ENCODE data around the gene GHDC.
"Not testable (repeated sequence)": the region's sequence is repeated elsewhere in the genome, so short reads cannot be mapped to it uniquely, and the experiment has no call there.

The GHDC gene

DNA sequence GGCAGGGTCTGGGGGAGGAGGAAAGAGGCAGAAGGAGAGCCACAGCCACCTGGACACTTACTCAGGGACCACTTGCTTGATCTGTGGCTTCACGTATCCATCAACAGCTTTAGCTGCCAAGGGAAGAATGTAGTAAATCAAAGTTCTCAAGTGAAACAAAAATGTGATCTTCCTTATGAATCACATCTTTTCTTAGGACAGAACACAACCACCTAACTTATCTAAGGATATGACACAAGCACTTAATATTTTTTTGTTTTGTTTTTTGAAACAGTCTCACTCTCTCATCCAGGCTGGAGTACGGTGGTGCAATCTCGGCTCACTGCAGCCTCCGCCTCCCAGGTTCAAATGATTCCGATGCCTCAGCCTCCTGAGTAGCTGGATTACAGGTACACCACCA lies 8.4 kb upstream of the GHDC start:
- no peak for DNase-seq

DNA sequence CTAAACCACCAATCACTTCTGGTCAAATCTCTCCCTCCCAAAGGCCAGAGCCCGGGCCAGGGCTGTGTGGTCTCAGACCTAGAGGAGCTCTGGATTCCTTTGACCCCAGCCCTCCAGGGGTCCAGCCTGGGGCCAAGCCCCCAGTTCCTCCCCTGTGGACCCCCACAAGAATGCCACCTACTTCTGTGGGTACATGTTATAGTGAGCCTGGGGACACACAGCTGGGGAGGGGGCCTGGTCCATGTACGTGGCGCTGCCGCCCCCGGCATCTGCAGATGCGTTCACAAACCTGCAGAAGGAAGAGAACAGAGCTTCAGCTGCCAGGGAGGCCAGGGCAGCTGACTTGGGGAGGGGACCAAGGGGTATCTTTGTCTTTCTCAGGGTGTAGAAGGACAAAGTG lies 7.9 kb upstream of the GHDC start:
- no peak for DNase-seq

GRCh38 chr17:42201458-42201772 lies 7.1 kb upstream of the GHDC start:
- no peak for DNase-seq

DNA sequence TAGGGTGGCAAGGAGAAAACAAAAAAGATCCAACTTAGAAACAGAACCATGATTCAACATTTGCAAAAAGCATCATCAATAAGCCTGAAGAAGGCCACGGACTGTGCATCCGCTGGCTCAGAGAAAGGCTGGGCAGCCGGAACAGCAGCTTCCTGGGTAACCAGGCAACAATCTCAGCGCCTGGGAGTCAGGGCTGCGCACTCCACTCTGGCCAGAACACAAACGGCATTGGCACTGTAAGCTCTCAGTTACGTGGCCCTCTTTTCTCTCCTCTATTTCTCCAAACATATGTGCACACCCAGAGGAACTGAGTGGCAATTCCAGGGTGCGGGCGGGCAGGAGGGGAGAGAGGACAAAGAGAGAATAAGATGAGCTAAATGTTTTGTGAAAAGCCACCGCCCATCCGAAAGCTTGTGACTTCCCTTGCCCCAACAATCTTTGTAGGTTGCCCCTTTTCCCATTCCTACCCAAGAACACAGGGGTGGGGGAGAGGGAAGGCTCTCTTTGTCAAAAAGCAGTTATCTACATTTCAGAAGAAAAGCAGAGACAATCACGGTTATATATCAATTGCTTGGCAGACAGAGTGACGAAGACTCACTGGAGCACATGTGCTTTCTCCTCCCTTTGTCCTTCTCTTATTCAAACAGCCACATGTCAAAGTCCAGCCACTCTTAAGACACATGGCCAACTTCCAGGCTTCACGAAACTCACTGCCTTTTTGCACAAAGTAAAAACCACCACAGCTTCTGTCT lies 6.6 kb upstream of the GHDC start:
- DNase-seq, result no peak

DNA sequence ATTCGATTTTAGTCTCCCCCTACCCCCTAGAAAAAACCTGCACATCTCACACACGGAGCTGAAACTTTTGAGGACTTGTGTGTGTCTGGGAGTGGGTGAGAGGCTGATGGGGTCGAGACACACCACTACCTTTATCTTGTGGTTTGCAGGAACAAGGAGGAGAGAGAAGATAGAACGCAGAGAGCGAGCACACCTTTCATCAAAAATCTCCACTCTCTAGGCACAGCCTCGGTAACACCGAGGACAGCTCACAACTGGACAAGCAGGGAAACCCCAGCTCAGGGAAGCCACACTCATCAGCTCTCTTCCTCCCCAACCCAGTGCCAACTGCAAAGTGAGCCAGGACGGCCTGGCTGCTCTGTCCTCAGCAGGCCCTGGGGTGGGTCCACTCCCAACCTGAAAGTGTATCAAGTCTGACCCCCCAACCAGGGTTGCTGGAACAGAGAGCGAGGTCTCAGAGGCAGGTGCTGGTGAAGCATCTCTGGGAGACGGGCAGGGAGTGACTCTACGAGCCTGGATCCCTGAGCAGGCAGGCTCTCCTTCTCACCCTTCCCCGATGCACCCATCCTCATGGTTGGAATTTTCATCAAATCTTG lies 5.2 kb upstream of the GHDC start:
- no peak for DNase-seq

DNA sequence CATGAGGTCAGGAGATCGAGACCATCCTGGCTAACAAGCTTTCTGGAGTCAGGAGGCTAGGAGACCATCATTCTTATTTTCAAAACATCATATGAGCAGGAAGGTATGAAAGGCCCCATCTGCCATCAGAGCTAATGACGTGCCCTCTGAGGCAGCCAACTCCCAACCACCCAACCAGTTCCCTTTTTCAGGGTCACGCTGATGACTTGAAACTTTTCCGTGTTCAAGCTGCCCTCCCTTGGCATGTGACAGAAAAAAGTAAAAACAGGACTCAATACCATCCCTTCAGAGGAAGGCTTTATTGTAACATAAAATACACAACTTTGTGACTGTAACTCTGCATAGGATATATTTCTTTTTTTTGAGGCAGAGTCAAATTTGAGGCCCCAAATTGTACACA lies 4.6 kb upstream of the GHDC start:
- no peak for DNase-seq

DNA sequence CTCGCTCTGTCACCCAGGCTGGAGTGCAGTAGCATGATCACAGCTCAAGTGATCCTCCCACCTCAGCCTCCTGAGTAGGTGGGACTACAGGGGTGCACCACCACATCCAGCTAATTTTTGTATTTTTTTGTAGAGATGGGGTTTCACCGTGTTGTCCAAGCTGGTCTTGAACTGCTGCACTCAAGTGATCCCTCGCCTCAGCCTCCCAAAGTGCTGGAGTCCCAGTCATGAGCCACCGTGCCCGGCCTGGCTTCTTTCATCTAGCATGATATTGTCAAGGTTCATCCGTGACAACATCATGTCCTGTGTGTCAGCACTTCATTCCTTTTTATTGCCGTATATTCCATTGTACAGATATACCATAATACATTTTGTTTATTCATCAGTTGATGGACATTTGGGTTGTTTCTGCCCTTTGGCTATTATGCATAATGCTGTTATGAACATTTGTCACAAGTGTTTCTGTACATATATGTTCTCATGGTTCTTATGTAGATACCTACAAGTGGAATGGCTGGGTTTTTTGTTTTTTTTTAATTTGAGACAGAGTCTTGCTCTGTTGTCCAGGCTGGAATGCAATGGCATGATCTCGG lies 3.4 kb upstream of the GHDC start:
- no peak for DNase-seq

GRCh38 chr17:42193216-42193968 lies 902 bp downstream of the GHDC start:
- DNase-seq, result no peak

GRCh38 chr17:42192189-42193126 lies 1.8 kb downstream of the GHDC start:
- no peak for DNase-seq

GRCh38 chr17:42191275-42191608 lies 3.1 kb downstream of the GHDC start:
- DNase-seq, result no peak

- no peak for DNase-seq
These were observed 3.6 kb downstream of the GHDC start for GRCh38 chr17:42190491-42191274.

DNA sequence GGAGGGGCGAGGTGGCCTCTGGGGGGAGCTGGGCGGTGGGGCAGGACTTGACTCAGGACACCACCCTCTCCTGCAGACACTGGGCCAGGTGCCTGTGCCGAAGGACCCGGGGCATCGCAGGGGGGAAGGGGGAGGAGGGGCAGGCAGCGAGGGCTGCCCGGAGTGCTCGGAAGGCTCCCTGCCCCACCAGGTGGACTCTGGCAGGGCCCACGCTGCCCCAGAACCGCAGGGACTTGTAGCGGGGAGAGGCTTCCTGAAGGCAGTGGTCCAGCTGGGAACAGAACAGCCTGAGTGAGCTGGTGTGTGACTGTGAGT lies 4.7 kb downstream of the GHDC start:
- DNase-seq, result no peak

DNA sequence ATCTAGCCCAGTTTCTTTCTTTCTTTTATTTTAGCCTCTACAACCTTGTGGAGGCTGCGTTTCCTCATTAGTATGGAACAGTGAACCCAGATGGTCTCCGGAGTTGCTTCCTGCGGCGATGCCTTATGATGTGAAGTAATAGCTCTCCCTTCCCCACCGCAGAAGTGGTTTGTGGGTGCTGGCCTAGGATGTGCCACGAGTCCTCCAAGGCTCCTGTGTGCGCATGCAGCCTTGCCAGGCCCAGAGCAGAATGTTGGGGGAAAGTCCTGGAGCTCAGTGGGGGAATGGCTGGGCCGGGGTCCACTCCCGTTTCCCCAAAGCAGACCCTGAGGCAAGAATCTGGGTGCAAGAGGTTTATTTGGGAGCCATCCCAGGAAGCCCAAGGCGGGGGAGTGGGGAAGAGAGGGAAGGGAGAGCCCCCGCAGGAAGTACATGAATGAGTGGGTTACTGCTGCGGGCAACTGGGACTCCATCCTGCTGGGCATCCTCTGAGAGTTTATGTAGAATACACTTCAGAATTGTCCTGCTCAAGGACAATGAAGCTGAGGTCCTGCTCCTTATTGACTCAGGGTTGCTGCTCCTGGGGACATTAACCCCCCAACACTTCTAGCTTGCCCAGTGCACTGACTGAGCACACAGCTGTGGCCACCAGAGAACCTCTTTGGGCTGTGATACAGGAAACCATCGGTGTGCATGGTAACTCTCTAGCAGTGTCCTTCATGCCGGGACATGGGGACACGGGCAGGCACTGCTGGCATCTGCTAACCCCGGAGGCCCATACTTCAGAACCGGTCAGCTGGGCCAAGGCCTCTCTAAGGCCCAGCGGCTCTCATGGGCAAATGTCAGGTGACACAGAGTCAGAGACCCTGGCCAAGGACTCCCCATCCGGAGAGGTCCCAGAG lies 5.3 kb downstream of the GHDC start:
- no peak for DNase-seq

DNA sequence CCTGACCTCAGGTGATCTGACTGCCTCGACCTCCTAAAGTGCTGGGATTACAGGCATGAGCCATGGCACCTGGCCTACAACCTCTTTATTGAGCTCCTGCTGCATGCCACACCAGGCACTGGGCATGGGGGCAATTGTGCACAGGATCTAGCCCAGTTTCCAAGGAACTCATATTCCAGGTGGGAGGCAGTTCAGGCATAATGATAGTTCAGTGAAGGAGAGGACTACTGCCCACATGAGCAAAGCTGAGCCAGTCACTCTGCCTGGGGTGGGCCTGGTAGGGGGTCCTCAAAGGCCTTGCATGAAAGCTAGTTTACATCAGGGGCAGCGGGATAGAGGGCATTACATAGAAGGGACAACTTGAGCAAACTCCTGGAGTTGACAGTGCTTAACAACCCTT lies 6.5 kb downstream of the GHDC start:
- DNase-seq, result no peak

- not testable (repeated sequence) for DNase-seq
These were observed 8.1 kb downstream of the GHDC start for GRCh38 chr17:42186191-42186590.

- no peak for DNase-seq
These were observed 8.7 kb downstream of the GHDC start for GRCh38 chr17:42185621-42185930.

DNA sequence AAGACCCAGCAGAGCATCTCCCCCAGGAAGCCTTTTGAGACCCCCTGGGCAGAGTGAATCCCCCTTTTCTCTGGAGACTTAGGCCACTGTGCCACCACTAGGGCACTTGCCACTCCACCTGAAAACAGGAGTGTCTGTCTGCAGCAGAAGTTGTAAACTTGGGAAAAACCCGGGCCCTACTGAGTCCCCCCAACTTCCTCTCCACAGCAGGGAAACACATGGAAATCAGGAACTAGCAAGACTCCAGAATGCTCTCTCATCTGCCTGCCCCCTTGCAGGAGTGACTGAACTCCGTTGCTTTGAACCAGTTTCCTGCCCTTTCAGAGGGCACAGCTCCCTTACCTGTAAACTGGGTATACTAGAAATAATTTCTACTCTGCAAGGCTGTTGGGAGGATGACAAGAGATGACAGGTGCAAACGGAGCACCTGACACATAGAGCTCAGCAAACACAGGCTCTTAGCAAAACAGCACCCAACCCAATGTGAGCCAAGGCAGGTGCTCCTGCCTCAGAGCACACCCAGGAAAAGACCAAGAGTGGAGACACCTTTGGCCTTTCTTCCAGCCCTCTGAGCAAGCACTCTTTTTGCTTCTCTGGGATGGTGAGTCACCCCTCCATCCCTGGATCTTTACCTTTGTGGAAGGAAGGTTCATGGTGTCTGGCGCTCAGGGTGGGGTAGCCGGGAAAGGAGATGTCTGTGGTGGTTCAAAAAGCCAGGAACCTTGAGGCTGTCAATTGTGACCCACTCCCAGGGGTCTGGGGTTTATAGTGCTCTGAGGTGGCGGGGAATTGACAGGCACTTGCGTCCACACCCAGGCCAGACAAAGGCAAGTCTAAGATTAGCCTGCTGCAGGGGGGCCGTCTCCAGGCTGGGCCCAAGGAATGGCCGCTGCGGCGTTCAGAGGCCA lies 9.3 kb downstream of the GHDC start, which contains the start of gene HCRT:
TSS of gene HCRT (minus strand) at position 740 of the 908 bp plus-strand sequence. CDS start at position 653, 87 bp downstream.
- no peak for DNase-seq

DNA sequence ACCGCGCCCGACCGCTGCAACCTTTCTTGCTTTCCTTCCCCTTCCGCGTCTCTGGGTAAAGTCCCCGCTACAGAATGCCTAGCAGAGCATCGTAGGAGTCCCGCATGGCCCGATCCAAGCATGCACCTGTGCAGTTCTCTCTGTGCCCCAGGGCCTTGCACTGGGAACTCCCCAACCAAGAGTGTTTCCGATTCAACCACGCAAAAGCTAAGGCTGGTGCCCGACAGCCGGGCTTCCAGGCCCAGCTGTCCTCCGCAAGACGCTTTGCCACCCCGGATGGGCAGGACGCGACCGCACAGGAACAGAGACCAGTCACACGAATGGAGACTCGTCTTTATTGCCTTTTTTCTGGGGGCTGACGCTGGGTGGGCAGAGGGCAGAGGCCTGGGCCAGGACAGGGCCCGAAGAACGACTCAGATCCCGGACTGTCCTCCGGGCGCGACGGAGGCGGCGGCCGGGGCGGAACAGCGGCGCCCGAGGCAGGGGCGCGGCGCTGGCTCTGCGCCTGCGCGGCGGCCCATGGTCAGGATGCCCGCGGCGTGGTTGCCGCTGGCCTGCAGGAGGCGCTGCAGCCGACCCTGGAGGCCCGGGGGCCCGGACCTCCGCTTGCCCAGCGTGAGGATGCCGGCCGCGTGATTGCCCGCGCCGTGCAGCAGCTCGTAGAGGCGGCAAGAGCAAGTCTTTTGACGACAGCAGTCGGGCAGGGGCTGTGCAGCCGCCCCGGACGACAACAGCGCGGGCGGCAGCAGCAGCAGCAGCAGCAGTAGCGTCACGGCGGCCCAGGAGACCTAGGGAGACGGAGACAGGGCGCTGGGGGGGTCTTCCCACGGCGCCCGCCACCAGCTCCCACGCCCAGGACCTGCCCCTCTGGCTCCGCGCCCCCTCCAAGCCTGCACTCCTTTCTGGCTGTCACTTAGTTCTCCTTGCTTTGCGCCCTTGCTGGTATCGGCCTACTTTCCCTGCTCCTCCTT lies 10.3 kb downstream of the GHDC start:
- DNase-seq, result peak; percentile 81
